Femur (tissue), 1 donor: Measurements from ENCODE around the gene IL17REL.

Source experiments
- DNase-seq: peaks from one replicate; pipeline ENCODE4 v3.0.0-alpha.2; 2017

IL17REL gene

GRCh38 chr22:49966041-49966773 lies 46.4 kb downstream of the IL17REL start:
- DNase-seq = peak; percentile 19

- DNase-seq = peak; percentile 16
Observed at GRCh38 chr22:49965091-49966040, 47.2 kb downstream of the IL17REL start.

- peak; percentile 18 for DNase-seq
Observed at GRCh38 chr22:49964136-49965090, 48.2 kb downstream of the IL17REL start.

- DNase-seq = no peak
Observed at GRCh38 chr22:49963647-49964026, 48.9 kb downstream of the IL17REL start.

GRCh38 chr22:49962751-49963646 lies 49.6 kb downstream of the IL17REL start:
- peak; percentile 45 for DNase-seq

- DNase-seq = peak; percentile 90
Observed at GRCh38 chr22:49962012-49962750, 50.4 kb downstream of the IL17REL start.

- DNase-seq = peak; percentile 49
Observed at GRCh38 chr22:49961601-49962011, 51.0 kb downstream of the IL17REL start.

- DNase-seq = peak; percentile 52
Observed at GRCh38 chr22:49961005-49961600, 51.5 kb downstream of the IL17REL start.

GRCh38 chr22:49960159-49961004 lies 52.2 kb downstream of the IL17REL start, which contains the start of gene PIM3:
PIM3 (plus strand) TSS chr22:49960772; CDS start chr22:49960948, 176 bp downstream.
- peak; percentile 95 for DNase-seq

- no peak for DNase-seq
Observed at GRCh38 chr22:49959782-49960158, 52.8 kb downstream of the IL17REL start.

GRCh38 chr22:49958931-49959781 lies 53.4 kb downstream of the IL17REL start:
- peak; percentile 36 for DNase-seq

- peak; percentile 16 for DNase-seq
Observed at GRCh38 chr22:49958366-49958921, 54.1 kb downstream of the IL17REL start.

- DNase-seq = peak; percentile 19
Observed at GRCh38 chr22:49957826-49958365, 54.7 kb downstream of the IL17REL start.

- DNase-seq = no peak
Observed at GRCh38 chr22:49956914-49957825, 55.4 kb downstream of the IL17REL start.

- DNase-seq = no peak
Observed at GRCh38 chr22:49956418-49956770, 56.2 kb downstream of the IL17REL start.

GRCh38 chr22:49955581-49956417 lies 56.8 kb downstream of the IL17REL start:
- DNase-seq = no peak
